HG03520 (cell line): ENCODE results near the gene TRIM38.
"Not testable (repeated sequence)": the region's sequence is repeated elsewhere in the genome, so short reads cannot be mapped to it uniquely, and the experiment has no call there.

Source experiments
- ATAC-seq: cut with Tn5 transposase; IDR thresholded peaks from one replicate; pipeline ENCODE4 v1.9.1; 2021; ENCODE audit warnings: mild to moderate bottlenecking, moderate library complexity; ENCODE audit not compliant: unreplicated experiment

Gene TRIM38

DNA sequence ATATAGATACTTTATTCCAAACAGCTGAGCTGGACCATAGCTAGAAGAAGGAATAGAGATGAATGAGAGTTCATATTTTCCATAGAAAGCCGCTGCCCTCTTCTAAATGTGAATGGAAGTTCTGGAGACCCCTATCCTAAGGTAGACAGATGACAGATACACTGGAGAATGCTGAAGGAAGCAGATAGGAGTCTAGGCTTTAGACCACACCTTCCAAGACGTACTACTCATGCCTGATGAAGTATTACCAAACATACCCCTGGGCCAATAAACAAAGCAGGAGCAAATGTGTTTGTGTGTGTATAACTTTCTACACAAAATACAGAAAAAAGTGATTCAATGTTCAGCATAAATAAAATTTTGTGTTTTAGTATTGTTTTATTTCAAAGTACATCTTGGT, 23.0 kb upstream of the TRIM38 start:
- no peak for ATAC-seq

DNA sequence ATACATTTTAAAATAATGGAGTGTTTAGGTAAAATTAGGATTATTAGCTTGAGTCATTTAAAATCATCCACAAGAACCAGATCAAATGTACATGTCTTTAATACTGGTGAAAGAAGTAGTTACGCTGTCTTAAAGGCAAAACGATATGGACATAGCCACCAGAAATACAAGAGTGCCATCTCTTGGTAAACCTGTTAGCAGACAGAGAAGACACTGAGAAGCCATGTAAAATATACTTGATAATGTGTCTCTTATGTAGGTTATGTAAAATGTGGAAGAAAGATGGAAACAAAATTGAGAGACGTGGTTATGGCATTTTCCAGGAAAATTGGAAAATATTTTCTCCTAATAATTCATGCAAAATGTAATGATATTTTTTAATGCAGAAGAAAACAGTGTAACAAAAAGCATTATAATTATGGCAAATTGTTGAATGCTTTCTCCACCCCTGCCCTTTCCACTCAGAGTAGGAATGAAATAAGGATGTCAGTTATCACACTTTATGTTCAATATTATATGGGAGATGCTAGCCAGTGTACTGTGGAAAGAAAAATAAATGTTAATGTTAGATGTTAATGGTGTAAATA, 19.9 kb upstream of the TRIM38 start:
- ATAC-seq, result no peak

DNA sequence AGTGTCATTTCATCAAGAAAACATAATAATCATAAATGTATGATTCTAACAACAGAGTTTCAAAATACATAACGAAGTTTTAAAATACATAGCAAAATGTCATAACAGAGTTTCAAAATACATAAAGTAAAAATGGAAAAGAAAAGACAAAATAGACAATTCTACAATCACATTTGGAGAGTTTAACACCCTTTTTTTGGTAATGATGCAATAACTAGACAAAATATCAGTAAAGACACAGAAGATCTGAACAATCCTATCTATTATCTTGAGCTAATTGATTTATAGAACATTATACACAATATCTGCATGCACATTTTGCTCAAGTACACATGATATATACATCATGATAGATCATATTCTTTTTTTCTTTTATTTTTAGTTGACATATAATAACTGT, 18.7 kb upstream of the TRIM38 start:
- ATAC-seq, result no peak

DNA sequence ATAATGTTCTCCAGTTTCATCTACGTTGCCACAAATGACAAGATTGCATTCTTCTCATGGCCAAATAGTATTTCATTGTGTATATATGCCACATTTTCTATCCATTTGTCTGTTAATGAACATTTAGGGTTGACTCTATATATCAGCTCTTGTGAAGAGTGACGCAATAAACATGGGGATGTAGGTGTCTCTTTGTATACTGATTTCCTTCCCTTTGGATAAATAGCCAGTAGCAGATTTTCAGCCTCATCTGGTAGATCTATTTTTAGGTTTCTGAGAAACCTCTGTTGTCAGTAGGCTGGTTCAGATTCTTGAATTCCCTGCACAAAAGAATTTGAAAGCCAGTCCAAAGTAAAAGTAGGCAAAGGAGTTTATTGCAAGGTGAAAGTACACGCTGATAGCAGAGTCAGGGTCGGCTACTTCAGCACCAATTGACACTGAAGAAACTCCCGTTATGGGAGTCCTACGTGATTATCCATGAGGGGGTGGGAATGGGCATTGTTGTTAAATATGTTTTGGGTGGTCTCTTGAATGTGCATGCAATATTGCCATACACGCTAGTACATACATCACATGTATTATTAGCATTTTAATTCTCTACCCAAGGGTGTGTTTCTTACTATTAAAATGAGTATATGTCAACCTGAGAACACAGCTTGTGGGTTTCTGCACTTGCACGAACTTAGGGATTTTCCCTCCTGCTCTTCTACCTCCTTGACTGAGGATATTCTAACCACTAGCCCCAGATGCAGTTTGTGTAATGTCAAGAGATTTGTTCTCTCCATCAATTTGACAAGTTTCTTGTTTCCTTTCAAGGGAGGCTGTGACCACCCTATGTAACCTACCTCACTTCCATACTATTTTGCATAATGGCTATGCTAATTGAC, 17.7 kb upstream of the TRIM38 start:
- ATAC-seq, result peak; percentile 87

DNA sequence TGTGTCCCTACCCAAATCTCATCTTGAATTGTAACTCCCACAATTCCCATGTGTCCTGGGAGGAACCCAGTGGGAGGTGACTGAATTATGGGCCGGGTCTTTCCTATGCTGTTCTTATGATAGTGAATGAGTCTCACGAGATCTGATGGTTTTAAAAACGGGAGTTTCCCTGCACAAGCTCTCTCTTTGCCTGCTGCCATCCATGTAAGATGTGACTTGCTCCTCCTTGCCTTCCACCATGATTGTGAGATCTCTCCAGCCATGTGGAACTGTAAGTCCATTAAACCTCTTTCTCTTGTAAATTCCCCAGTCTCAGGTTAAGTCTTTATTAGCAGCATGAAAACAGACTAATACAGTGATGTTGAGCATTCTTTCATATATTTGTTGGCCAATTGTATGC, 16.9 kb upstream of the TRIM38 start:
- not testable (repeated sequence) for ATAC-seq

DNA sequence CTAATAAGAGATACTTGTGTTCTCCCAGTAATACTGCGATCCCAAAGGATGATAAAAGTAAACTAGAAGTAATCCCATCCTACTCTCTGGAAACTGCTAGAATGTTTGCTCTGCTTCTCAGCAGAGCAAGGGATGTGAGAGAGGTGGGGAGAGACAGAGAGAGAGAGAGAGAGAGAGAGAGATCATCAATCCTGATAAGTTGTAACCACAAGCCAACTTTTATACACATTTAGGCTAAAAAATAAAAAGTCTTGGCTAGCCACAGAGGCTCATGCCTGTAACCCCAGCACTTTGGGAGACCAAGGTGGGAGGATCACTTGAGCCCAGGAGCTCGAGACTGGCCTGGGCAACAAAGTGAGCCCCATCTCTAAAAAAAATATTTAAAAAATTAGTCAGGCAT, 16.0 kb upstream of the TRIM38 start:
- no peak for ATAC-seq

DNA sequence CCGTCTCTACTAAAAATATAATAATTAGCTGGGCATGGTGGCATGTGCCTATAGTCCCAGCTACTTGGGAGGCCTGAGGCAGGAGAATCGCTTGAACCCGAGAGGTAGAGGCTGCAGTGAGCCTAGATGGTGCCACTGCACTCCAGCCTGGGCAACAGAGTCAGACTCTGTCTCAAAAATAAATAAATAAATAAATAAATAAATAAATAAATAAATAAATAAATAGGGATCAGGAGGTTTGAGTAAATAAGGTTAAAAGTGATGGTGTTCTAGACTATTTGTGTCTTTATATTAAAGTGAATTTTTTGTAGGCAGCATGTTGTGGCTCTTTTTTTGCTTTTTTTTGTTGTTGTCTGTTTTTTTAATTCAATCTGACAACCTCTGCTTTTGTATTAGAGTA, 15.1 kb upstream of the TRIM38 start:
- ATAC-seq, result not testable (repeated sequence)

DNA sequence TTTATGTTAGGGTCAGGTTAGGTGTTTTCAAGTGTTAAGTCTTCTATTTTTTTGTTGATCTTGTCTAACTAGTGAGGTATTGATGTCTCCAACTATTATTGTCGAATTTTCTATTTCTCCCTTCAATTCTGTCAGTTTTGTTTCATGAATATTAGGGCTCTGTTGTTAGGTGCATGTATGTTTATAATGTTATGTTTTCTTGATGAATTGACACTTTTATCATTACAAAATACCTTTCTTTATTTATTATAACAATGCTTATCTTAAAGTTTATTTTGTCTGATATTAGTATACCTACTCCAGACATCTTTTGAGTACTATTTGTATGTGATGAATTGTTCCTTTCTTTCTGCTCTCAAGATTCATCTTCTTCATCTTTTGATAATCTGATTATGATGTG, 12.9 kb upstream of the TRIM38 start:
- ATAC-seq, result no peak

DNA sequence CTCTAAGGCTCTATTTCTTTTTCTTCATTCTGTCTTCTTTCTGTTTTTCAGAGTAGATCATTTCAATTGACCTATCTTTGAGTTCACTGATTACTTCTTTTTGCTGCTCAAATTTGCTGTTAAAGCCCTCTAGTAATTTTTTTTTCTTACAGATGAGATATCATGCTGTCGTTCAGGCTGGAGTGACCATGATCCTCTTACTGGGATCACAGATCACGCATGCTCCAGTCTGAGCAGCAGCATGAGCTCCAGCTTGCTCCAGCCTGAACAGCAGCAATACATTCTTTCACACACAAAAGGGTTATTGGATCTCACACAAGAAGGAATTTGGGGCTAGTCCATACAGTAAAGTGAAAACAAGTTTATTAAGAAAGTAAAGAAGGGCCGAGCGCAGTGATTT, 12.3 kb upstream of the TRIM38 start:
- ATAC-seq, result no peak

DNA sequence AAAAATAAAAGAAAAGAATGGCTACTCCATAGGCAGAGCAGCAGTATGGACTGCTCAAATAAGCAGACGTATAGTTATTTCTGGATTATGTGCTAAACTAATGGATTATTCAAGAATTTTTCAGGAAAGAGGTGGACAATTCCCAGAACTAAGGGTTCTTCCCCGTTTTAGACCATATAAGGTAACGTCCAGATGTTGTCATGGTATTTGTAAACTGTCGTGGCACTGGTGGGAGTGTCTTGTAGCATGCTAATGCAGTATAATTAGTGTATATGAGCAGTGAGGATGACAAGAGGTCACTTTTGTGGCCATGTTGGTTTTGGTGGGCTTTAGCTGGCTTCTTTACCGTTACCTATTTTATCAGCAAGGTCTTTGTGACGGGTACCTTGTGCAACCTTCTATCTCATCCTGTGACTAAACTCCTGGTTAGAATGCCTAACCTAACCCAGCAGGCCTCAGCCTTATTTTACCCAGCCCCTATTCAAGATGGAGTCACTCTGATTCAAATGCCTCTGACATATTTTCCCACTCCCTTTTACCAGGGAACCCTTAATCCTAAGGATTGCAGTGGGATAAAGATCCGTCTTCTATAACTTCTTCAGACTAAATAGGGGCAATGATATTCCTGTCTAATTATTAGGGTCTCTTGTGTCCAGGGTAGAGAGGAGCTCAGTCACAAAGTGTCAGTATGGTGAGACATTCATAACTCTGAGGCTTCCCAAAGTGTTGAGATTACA, 11.1 kb upstream of the TRIM38 start:
- no peak for ATAC-seq

DNA sequence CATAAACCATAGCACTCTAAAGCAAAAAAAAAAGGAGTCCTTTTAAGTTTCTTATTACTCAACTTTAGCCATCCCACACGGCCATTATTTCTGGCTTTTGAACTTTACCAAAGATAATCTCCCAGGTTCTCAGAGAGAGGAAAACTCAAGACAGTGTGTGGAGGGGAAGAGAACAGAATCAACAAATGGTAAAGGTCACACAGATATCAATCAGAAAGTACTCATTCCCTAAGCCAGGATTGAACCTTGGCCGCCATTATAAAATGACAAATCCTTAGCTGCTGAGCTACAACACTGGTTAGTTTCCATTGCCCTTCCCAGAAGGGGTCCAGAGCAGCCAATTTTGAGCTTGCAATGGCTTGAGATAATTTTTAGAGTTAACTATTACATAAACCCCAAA, 10.1 kb upstream of the TRIM38 start:
- no peak for ATAC-seq

DNA sequence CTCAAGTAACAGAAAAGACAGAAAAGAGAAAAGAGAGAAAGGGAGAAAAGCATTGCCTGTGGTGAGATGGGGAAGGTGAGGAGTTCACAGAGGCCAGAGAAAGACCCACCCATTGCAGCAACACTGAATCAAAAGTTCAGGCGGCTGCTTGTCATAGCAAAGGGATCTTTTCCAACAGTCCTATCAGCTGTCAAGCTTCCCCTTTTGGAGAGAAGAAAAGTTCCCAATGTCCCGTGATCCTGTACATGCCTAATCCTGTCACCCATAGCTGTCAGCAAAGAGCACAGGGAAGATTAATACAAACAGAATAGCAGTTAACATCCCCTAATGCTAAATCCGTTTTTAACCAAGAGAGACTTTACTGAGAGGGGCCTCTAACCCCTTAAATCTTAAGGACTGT, 8.9 kb upstream of the TRIM38 start:
- no peak for ATAC-seq

DNA sequence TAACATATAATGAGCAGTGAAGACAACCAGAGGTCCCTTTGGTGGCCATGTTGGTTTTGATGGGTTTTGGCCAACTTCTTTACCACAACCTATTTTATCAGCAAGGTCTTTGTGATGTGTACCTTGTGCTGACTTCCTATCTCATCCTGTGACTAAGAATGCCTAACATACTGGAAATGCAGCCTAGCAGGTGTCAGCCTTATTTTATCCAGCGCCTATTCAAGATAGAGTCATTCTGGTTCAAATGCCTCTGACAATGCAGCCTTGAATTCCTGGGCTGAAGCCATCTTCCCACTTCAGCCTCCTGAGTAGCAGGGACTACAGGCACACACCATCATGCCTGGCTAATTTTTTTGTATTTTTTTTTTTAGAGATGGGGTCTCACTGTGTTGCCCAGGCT, 7.8 kb upstream of the TRIM38 start:
- no peak for ATAC-seq

DNA sequence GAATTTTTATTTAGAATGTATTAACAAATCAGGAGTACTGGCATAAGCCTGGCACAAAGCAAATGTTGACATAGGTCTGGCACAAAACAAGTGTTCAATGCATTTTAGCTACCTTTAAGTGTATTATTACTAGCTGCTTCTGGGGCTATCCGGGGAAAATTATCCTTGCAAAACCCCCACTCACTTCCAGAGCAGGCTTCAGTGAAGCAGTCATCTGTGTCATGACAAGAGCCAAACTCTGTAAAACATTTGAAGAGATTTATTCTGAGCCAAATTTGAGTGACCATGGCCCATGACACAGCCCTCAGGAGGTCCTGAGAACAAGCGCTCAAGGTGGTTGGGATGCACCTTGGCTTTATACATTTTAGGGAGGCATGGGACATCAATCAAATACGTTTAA, 6.4 kb upstream of the TRIM38 start:
- no peak for ATAC-seq

DNA sequence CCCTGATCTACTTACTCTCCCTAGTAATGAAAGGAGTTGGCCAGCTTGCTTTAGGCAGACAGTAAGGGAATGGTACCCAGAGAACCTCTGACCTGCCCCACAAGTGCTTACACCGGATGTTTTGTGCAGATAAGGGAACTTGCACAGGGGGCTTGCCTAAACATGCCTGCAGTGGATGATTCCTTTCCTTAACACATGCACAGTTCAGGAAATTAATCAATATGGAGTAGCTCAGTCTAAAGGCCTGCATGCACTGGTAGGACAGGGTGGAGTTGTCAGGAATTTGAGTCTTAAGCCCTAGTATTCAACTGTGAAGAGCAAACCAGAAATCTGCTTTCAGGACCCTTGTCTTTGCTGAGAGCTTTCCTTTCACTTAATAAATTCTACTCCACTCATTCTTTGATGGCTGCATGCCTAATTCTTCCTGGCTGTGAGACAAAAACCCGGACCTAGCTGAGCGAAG, 3.9 kb upstream of the TRIM38 start:
- no peak for ATAC-seq

DNA sequence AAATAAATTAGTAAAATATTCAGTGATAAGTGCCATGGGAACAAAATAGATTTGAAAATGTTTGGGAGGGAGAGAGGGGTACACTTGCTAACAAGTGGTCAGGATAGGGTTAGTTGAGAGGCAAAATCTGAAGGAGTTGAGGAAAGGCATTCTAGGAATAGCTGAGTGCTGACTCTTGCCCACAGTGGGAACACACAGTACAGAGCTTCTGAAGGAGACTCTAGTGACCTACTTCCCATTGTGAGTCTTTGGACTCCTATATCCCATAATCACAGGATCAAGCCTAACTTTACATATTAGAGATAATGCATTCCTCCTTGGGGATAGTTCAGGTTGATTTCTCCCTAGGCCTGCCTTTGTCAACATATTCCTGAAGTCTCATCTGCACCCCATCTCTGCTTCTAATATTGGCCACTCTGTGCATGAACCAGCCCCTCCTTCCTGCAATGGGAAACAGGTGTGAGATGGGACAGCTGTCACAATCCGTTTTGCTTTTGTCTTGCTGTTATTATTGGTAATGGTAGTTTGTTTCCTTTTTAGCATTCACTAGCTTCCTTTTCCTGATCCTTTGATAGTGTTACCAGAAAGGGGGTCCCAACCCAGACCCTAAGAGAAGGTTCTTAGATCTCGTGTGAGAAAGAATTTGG, 2.6 kb upstream of the TRIM38 start:
- no peak for ATAC-seq

DNA sequence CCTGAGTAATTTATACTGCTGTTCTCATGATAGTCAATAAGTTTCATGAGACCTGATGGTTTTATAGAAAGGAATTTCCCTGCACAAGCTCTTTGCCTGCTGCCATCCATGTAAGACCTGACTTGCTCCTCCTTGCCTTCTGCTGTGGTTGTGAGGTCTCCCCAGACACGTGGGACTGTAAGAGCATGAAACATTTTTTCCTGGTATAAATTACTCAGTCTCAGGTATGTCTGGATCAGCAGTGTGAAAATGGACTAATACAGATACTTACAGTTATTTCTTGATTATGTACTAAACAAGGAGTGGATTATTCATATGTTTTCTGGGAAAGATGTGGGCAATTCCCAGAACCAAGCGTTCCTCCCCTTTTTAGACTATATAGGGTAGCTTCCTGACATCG, 1.9 kb upstream of the TRIM38 start:
- no peak for ATAC-seq

DNA sequence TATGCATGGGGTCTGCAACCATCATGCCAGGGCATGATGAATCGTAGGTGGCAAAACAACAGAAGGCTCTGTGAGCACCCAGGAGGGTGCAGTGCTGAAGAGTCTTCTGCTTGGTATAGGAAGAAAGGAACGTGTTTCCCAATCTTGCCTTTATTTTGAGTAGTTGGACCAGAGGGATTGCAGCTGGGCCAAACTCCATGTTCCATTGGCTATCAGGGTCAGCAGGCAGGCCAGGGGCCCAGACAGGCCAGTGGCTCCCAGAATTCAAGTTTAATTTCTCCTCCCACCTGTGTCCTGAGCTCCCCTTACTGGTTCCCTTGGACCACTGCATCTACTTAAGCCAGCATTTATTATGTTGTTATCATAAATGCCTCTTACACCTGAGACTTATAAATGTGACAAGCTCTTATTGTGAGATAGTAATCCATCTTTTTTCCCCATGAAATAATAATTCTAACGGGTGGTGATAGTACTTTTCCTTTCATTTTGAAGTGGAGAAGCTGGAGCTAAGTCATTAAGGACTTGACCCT, 918 bp upstream of the TRIM38 start:
- ATAC-seq, result no peak

DNA sequence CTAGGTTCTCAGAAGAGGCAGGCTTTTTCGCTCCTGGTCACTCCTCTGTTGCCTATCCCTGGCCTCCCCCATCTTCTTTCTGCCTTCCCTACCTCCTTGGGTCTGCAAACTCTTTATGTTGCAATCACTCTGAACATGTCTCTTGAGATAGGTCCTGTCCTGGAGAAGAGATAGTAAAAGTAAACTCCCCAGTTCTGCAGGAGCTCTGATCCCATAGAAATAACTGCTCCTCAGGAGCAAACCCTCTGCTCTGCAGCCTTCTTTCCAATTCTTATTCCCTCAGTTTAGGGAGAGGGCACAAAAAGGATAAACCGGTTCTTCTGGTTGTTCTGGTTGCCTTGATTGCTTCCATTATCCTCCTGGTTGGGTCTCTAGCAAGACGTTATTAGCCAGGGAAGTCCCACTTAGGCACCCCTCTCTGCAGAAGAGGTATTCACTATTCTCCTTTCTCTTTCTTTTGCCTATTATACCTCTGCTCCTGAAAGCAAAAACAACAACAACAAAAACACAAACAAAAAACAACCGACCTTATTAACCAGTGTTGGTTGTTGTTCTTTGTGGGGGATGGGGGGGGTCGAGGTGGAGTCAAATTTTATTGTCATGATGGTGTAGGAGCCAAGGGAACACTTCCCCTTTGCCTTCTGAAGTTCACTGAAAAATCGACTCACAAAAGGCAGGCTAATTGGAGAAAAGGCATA, 973 bp downstream of the TRIM38 start:
- ATAC-seq, result no peak

DNA sequence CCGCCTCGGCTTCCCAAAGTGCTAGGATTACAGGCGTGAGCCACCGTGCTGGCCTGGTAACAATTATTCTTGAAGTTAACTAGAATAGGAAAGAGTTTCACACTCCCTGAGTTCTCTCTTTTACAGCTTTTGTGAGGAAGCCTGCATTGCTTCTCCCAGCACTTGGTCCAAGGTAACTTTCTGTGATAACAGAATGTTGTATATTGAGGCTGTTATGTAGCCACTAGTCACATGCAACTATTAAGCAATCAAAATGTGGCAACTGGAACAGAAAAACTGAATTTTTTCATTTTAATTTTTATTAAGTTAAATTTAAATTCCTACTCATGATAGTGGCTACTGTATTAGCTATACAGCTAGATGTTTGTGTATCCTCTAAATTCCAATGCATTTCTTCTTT, 2.5 kb downstream of the TRIM38 start:
- ATAC-seq, result no peak

DNA sequence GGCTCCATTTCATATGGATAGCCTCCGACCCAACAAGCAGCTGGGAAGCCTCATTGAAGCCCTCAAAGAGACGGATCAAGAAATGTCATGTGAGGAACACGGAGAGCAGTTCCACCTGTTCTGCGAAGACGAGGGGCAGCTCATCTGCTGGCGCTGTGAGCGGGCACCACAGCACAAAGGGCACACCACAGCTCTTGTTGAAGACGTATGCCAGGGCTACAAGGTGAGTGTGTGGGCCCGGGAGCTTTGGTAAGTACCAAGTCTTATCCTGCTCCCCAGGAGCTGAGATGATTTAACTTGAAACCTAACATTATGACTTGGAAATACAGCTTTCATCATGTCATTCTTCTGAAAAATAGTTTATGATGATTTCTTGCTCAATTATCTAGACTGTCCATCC, 4.1 kb downstream of the TRIM38 start:
- no peak for ATAC-seq
